ENCODE data around the gene NGF.

DNA sequence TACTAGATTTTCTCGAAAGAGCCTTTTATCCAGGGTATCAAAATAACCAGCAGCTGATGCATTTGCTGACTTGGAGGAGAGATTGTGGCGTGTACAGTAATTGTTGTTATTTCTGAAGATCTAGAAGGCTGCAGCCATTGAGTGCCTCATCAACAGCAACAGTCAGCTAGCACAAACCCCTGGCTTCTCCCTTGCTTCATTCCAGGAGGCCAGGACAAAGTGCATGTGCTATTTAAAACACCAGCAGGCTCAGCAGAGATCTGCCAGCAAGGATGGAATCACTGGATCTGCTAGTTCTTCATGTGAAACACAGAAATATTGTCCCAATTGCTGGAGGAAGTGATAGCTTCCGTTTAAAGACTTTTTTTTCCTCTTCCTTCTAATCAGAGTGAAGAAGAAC, 2.8 kb upstream of the NGF start:
- TF ChIP-seq CTCF (conservative IDR thresholded peaks at IDR 0.05), result no peak
- TF ChIP-seq ZFX (IDR thresholded peaks at IDR 0.05), result no peak
